HG02610 (cell line): Measurements from ENCODE around the gene ALG6.

ENCODE experiments used
- ATAC-seq: cut with Tn5 transposase; IDR thresholded peaks from one replicate; pipeline ENCODE4 v1.9.1; 2021; ENCODE audit warnings: mild to moderate bottlenecking, moderate library complexity; ENCODE audit not compliant: unreplicated experiment

ALG6 gene

DNA sequence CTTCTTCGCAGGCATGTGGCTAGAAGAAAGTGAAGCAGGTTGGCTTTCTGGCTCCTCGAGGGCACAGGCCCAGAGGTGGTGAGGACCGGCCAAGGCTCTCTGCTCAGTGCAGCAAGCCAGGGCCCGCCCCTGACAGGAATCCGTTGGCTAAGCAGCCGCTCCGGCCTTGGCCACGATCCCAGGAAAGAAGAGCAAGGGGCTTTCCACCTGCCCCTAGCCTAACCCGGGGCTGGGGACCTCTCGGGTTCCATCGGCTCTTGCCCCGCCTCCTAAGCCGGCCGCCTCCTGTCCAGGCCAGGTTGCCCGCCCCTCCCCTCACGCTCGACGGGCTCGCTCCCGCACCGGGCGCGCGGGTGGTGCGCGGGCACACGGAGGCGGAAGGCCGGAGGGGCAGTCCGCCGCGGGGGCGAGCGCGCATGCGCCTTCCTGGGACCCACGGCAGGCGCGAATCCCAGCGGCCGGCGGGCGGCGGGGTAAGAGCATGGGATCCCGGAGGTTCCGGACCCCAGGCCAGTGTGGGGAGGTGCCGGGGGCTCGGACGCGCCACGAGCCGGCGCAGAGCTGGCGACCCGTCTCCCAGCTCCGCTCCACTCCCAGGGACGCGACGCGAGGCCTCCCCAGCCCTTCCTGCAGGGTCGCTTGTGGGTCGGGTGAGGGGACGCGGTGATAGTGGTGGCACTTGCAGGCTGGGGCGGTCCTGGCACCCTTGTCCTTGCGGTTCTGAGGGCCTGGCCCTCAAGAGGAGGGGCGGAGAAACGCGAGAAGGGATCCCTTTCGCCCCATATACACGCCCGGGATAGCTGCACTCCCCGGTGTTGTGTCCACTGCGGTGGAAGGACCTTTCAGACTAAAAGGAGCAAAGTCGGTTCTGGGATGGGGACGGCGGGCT lies at the start of gene ALG6:
Gene ALG6, plus strand, starts transcription at position 413 of the 889 bp plus-strand sequence. CDS start 3,351 bp downstream, outside the sequence.
- peak; percentile 96 for ATAC-seq

- no peak for ATAC-seq
Measured at GRCh38 chr1:63317817-63318152, 49.6 kb upstream of the ALG6 start.

- no peak for ATAC-seq
Measured at GRCh38 chr1:63318201-63318979, 49.0 kb upstream of the ALG6 start.

GRCh38 chr1:63319046-63320021 lies 48.1 kb upstream of the ALG6 start:
- ATAC-seq, result no peak

- no peak for ATAC-seq
Measured at GRCh38 chr1:63320022-63320721, 47.3 kb upstream of the ALG6 start.

GRCh38 chr1:63321066-63321784 lies 46.2 kb upstream of the ALG6 start:
- no peak for ATAC-seq

DNA sequence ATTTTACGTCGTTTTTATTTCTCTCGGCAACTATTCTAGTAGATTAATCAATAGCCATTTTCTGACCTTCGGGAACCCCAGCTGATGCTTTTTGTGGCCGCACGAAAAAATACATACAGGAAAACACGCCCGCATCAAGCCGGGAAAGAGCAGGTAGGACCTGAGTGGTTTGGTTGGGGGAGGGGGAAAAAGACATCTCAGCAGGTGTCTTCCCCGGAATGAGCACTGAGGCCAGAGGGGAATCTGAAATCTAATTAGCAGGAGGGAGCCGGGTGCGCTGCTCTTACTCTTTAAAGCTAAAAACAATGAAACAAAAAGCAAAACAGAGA lies 45.7 kb upstream of the ALG6 start:
- ATAC-seq, result no peak

DNA sequence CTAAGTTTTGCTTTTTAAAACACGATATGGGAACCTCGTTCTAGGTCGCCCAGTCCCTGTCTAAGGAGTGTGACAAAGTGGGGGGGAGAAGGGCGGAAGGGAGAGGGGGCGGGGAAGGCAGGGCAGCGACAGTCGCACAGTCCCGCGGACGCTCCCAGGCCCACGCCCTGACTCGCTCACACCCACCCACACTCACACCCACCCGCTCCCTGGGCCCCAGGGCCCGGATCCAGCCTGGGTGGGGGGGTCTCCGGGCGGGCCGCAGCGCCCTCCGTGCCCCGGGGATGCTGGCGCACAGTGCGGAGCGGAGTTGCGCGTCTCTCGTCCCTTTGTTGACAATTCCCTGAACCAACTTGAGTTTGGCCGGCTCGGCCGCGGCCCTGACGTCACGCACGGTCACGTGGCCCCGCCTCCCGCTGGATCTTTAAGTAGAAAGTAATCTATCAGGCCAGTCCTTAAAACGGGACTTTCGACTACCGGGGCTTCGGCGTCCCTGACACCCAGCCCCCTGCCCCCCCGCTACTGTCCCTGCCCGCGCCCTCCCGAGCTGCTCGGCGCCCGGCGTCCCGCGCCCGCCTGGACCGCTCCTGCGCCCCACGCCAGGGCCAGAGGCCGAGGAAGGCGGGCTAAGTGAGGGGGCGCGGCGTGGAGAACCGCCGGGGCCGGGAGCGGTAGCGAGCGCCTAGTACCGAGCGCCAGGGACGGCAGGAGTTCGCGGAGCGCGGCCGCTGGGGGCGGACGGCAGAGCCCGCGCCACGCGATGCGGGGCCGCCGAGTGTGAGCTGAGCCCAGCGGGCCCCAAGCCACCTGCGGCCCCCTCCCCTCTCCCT lies 45.1 kb upstream of the ALG6 start, which contains the start of gene FOXD3:
Gene FOXD3, plus strand, starts transcription at position 454 of the 830 bp plus-strand sequence. CDS start 492 bp downstream, outside the sequence.
- ATAC-seq, result peak; percentile 37

GRCh38 chr1:63322944-63323864 lies 44.2 kb upstream of the ALG6 start:
- no peak for ATAC-seq

DNA sequence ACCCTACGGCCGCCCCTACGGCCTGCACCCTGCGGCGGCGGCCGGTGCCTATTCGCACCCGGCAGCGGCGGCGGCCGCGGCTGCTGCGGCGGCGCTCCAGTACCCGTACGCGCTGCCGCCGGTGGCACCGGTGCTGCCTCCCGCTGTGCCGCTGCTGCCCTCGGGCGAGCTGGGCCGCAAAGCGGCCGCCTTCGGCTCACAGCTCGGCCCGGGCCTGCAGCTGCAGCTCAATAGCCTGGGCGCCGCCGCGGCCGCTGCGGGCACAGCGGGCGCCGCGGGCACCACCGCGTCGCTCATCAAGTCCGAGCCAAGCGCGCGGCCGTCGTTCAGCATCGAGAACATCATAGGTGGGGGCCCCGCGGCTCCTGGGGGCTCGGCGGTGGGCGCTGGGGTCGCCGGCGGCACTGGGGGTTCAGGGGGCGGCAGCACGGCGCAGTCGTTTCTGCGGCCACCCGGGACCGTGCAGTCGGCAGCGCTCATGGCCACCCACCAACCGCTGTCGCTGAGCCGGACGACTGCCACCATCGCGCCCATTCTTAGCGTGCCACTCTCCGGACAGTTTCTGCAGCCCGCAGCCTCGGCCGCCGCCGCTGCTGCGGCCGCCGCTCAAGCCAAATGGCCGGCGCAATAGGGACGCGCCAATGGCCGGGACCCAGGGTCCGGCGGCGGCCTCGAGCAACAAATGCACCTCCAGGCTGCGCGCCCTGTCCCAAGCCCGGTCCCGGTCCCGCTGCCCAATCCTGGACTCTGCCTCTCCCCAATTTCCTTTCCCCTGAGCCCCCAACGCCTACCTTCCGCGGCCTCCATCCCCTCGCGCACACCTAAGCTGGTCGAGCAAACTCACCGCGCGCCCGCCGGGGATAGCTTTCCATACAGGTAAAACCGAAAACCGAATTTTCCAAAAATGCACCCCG lies 43.3 kb upstream of the ALG6 start:
- no peak for ATAC-seq

DNA sequence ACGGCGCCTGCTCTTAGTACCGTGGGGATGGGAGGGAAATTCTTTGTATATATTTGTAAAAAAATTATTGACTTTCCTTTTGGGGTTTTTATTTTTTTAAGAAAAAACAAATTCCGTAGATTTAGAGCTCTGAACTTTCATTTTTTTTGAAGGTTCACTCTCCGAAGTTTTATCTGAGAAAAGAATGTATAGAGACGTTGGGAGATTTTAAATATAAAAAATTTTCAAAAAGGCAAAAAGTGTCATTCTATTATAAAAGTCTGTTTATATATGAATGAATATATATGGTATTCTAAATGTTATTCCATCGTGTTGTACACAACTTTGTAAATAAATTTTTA lies 42.7 kb upstream of the ALG6 start:
- no peak for ATAC-seq

DNA sequence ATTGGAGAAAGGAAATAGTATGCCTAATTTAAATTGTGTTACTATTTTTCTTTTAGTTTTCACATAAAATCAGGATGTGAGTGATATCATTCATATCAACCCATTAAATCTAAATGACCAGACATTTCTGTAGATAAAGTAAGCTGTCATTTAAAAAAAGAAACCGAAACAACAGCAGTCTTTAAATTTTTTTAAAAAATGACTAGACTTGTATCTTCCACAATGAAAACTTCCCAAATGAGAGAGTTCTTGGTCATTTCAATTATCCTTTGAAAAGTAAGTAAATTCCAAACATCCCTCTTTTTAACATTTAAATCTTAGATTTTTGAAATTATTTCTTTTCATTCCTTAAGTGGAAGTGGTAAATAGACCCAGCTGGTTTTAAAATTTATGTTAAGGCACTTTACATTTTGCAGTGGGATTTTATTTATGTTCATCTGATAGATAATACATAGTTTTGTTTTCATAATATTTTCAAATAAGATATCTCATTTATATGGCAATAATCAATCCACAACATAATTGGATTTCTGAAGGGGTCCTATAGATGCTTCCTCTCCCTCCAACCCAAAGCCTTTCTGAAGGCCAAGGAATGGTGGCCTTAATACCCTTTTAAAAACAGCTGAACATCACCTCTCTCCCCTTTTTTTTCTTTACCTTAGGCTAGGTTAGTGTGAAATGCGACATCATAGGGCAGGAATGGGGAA lies 42.0 kb upstream of the ALG6 start:
- ATAC-seq, result no peak

GRCh38 chr1:63326106-63326472 lies 41.3 kb upstream of the ALG6 start:
- no peak for ATAC-seq

GRCh38 chr1:63326473-63327380 lies 40.7 kb upstream of the ALG6 start:
- ATAC-seq, result no peak

DNA sequence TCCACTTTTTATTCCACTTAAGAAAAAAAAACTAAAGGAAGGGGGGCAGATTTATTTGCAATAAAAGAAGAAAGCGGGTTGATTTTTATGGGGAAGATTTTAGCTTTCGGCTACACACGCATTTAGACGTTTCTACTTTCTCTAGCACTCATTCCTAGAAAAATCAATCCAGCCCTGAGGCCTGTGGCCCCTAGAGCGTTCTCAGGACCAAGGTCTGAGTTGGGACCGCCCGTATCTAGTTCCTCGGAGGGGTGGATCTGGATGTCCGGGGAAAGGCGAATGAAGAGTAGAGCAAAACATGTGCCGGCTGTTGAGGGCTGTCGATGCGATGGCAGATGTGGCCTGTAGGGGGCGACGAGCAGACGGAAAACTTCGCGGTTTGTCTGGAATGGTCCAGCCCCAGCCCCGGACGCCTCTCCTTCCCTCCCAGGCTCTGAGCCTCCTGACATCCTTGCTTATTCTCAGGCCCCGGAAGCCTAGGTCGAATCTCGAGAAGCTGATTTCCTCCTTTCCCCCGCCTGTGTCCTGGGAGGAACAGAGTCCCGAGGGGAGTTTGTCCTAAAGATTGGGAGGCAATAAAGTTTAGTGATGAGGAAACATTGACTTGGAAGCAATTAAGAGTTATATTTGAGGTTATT lies 39.9 kb upstream of the ALG6 start:
- no peak for ATAC-seq
